ENCODE results near the gene C12orf57. TPM values are rescaled to one million over a fixed set of nuclear protein-coding genes. Genes with fewer than 3 reads are reported as not detected.

C12orf57 gene
- total and polyA plus RNA-seq, 2 of the 13 experiments (the other 11 are each of a cell fraction or from before 2014, with no cell fraction given): 84.0 to 287 TPM

GRCh38 chr12:6914246-6914946, 29.4 kb upstream of the C12orf57 start, which contains the start of gene ENO2 (continued):
- peak; percentile 79 for TF ChIP-seq UBTF (CRISPR knock-in tag; IDR thresholded peaks at IDR 0.05)
- TF ChIP-seq ATF7-NPFF (CRISPR knock-in tag; IDR thresholded peaks at IDR 0.05; ENCODE audit: low read depth): 0 out of 2 replicates have a peak, but pooled peaks have one; percentile 30
- TF ChIP-seq ZNF101 (CRISPR knock-in tag; IDR thresholded peaks at IDR 0.05; ENCODE audit: borderline replicate concordance, low read depth): no peak
- peak in 1 of 2 experiments; percentile 68; a peak in 2 of 4 replicates for TF ChIP-seq POLR2A (IDR thresholded peaks at IDR 0.05; ENCODE audit: insufficient read depth in 1 of 2, low read depth in 2 of 2, low read length in 2 of 2)
- TF ChIP-seq ZNF746 (CRISPR knock-in tag; IDR thresholded peaks at IDR 0.05): 0 out of 2 replicates have a peak, but pooled peaks have one; percentile 37
- peak; percentile 13; the same call in 1 of the 2 replicates for TF ChIP-seq BRD4 (CRISPR knock-in tag; IDR thresholded peaks at IDR 0.05)
- TF ChIP-seq EED (CRISPR knock-in tag; IDR thresholded peaks at IDR 0.05): 0 out of 2 replicates have a peak, but pooled peaks have one; percentile 36
- peak; percentile 16; the same call in 1 of the 2 replicates for TF ChIP-seq HES4 (CRISPR knock-in tag; IDR thresholded peaks at IDR 0.05; ENCODE audit: borderline replicate concordance)
- 0 out of 2 replicates have a peak, but pooled peaks have one; percentile 53 for TF ChIP-seq MAX (IDR thresholded peaks at IDR 0.05)
- peak; percentile 29 for TF ChIP-seq ARNTL (CRISPR knock-in tag; IDR thresholded peaks at IDR 0.05)
- TF ChIP-seq USF2 (IDR thresholded peaks at IDR 0.05; ENCODE audit: low read depth, low read length): no peak
- TF ChIP-seq USF2 (CRISPR knock-in tag; IDR thresholded peaks at IDR 0.05; ENCODE audit: borderline replicate concordance): peak; percentile 68
- TF ChIP-seq NAIF1 (CRISPR knock-in tag; IDR thresholded peaks at IDR 0.05; ENCODE audit: borderline replicate concordance): peak; percentile 41; the same call in 1 of the 2 replicates
- peak; percentile 47; the same call in 1 of the 2 replicates for TF ChIP-seq TFDP2 (CRISPR knock-in tag; IDR thresholded peaks at IDR 0.05)
- TF ChIP-seq CHD4 (IDR thresholded peaks at IDR 0.05; ENCODE audit: borderline replicate concordance, low read length): no peak
- no peak for TF ChIP-seq ZNF710 (CRISPR knock-in tag; IDR thresholded peaks at IDR 0.05; ENCODE audit: borderline replicate concordance)
- 0 out of 2 replicates have a peak, but pooled peaks have one; percentile 13 for TF ChIP-seq ZNF33A (CRISPR knock-in tag; IDR thresholded peaks at IDR 0.05; ENCODE audit: borderline replicate concordance)
- TF ChIP-seq CAMTA2 (CRISPR knock-in tag; IDR thresholded peaks at IDR 0.05; ENCODE audit: borderline replicate concordance): 0 out of 2 replicates have a peak, but pooled peaks have one; percentile 14
